ENCODE data around the gene KARS1.
"Not testable (repeated sequence)": the region's sequence is repeated elsewhere in the genome, so short reads cannot be mapped to it uniquely, and the experiment has no call there.

Gene KARS1

GRCh38 chr16:75622761-75623605 lies 24.5 kb downstream of the KARS1 start, which contains the start of gene ADAT1:
ADAT1 (minus strand) TSS chr16:75623281; CDS start chr16:75620799, 2,482 bp downstream.
- peak; percentile 99 for DNase-seq

- DNase-seq = peak; percentile 91
Measured at GRCh38 chr16:75621170-75621477, 26.3 kb downstream of the KARS1 start.

DNA sequence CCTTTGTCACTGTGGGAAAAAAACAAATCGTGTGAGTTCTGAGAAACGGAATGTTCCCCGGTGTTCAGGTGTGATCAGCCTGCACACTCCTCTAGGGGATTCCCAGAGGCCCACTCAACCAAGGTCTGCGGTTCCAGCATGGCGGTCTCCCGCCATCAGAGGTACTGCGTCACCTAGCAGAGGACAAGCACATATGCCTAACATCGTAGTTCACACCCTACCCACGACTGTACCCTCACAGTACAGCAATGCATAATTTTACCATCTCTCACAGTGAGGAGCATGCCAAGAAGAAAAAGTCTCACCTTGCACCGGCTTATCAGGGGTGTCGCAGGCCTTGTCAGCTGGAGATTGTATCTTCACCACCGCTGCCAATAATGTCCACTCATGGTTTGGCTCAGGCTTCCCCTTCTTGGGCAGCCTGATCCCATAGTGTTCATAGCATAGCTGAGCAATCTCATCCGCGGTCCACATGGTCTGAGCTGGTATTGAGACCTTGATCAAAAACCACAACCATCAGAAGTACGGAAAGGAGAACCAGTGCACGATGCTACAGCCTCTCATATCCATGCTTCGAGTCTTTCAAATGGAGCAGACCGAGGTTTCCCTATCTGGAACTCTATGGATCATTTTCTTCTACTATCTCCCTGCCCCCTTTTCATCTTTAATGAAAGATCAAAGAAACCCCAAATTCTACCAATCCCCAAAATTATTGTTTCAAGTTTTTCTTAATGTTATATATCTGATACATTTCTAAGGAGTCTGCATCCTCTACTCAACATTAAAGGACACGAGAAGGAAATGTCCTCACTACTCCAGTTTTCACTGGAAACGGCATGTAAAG lies 26.9 kb downstream of the KARS1 start:
- peak; percentile 72 for DNase-seq

DNA sequence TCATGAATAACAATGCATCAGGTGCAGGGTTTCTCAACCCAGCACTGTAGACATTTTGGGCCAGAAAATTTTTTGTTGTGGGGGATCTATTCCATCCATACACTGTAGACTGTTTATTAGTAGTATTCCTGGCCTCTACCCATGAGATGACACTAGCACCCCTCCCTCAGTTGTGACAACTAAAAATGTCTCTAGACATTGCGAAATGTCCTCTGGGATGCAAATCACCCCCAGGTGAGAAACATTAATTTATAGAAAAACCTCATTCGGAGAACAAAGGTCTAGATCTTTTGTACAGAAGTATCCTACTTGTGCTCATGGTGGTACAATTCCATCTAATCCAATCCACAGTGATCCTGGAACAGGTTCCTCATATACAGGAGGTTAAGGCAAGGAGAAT lies 28.7 kb downstream of the KARS1 start:
- no peak for DNase-seq

DNA sequence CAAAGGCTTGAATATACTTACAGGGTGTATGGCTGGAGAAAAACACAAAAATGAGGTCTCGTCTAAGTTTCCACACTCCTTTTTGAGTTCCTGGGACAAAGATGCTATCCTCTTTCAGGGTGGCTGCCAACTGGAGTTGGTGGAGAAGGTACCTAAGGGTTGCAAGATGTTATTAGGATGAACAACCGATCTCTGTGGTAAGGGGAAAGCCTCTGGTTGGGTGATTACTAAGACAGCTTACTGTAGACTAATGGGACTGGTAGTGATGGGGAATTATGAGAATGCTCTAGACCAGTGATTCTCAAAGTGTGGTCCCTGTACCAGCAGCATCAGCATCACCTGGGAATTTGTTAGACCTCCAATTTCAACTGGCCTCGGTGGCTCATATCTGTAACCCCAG lies 30.3 kb downstream of the KARS1 start:
- DNase-seq = no peak

GRCh38 chr16:75616521-75617010 lies 30.9 kb downstream of the KARS1 start:
- DNase-seq = no peak

DNA sequence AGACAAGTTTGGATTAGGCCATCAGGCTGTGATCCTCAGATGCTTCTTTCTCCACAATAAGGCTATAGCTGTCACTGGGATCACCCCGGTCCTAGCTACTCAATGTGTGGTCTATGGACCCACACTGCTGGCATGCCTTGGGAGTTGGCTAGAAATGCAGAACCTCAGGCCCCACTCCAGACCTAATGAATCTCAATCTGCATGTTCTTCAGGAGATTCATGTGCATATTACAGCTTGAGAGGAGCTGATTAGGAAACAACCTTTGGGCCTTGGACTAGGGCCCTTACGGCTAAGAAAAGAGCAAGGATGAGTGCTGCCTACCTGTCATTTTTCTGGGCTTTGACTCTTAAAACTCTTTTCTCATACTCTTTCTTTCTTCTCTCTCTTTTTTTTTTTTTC lies 31.8 kb downstream of the KARS1 start:
- DNase-seq = no peak

DNA sequence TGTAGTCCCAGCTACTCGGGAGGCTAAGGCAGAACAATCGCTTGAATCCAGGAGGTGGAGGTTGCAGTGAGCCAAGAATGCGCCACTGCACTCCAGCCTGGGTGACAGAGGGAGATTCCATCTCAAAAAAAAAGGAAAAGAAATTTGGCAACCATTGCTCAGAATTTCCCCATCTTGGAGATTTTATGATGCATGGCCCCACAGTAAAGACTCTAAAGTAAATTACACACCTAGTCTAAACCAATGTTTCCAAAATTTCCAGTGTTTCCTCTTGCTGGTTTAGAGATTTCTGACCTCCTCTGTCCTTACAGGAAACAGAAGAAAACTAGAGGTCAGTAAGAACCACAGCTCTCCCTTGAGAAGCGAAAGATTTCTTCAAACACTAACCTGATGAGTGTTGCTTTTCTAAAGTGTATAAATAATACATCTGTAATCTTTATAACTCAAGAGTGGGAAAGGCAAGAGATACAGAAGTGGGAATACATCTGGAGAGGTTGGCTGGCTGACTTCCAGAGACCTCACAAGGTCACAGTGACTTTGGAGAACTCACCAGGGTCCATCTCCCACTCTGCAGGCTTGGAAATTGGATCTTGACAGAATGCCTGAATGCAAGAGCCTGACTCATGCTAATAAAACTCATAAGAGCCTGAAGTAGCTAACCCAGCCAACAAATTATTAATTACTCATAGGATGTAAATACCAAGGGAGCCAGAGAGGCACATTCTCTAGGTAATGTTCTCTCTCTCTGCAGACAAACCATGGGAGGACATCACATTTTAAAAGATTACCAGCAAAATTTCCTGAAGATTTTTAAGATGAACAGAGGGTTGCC lies 33.2 kb downstream of the KARS1 start:
- no peak for DNase-seq

DNA sequence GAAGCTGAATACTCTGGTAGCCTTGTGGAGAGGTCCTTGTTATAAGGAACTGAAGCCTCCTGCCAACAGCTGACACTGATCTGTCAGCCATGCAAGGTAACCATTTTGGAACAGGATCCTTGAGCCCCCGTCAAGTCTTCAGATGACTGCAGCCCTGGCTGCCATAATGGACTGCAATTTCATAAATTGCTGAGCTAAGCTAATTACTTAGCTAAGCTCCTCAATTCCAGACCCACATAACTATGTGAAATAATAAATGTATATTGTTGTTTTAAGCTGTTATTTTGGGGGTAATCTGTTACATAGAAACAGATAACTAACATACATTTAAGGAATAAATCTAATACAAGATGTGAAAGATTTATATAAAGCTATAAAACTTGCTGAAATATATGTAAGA lies 41.0 kb downstream of the KARS1 start:
- DNase-seq = no peak

DNA sequence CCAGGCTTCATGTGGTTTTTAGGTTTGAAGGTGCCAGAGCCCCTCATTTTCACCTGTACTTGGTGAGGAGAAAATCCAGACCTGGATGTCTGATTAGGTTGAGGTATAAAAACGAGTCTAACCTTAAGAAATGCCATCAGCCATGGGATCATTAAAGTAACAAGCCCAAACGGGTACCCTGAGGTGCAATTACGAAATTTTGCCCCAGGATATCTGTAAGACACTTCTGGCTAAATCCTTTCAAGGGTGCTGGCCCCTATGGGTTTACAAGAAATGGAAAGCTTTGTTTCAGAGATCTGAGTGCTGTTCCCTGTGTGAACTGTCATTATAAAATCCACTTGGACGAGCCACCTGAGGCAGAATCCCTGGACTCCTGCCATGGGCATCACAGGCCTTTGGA lies 44.2 kb downstream of the KARS1 start:
- DNase-seq = no peak

DNA sequence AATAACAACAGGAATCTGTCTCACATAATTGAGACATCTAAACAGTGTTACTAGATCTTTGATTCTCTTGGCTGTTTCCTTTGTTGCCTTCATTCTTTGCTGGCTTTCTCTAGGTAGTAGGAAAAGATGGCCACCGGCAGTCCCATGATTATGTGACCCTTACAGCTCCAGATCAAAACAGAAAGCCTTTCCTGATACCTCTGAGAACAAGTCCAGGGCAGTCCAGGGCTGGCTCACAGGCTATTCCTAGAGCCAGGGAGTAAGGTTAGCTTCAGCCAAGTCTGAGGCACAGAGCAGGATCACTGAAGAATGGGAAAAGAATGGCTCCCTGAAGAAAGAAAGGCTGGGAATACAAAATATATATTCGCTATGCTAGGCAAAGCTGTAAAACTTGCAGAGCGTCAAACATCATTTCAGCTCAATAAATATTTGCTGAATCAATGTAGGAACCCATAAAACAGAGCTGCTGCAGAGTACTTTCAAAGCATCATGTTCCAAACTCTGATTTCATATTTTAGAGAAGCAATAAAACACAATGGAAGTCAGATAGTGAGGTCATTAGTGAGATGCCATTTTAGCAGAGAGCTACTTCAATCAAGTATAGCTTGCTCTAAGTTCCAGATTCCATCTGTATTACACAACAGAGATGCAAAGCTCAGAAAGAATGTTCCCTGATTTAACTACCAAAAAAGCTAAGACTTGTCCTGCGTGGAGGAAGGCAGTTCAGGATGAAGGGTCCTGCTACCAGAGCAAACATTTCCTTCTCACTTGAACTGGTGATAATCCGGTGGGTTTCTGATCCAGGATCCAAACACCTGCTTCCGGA lies 47.8 kb downstream of the KARS1 start:
- DNase-seq = no peak

DNA sequence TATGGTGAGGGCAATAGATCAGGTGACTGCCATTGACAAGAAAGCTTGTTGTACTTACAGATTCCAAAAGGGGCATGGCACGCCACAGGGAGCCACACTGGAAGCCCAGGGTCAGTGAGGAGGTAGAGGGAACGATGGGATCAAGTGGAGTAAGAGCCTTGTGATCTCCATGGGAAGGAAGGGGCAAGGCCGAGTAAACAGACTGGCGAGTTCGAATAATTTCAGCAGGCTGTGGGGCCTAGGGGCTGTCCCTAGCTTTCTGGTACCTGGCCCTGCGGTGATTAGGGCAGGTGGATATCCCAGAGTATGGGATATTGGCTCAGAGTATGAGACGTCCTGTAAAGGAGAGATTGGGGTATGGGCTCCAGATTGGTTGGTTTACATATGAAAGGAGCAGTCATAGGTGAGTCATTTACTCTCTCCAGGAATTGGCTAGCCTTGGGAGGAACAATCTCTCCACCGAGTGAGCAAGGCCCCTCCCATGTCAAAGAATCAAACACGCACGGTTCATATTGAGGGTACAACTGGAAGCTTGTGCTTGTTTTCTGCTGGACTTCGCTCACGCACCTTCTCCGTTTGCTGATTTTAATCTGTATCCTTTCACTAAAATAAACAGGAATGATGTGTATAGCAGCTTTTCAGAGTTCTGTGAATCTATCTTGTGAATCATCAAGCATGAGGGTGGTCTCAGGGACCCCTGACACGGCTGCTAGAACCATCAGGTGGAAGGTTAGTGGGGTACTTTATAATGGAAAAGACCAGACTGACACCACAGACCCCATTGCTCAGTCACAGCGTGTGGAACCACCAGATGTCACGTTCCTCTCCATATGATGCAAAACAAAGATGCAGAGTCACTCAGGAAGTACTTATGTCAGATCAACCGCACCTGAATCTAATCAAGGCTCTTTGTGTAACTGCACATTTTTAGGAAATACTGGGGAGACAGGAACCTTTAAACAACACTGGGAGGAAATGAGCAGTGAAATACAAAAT lies 53.3 kb downstream of the KARS1 start:
- DNase-seq = peak; percentile 79

- DNase-seq = no peak
Measured at GRCh38 chr16:75593308-75593707, 54.2 kb downstream of the KARS1 start.

DNA sequence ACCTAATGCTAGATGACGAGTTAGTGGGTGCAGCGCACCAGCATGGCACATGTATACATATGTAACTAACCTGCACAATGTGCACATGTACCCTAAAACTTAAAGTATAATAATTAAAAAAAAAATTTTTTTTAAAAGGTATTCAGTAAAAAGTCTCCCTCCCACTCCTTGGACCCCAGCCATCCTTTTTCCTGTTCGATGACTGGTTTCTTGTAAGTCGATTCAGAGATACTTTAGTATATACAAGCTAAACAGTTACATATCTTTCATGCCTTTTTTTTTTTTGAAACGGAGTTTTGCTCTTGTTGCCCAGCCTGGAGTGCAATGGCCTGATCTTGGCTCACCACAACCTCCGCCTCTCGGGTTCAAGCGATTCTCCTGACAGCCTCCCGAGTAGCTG lies 55.5 kb downstream of the KARS1 start:
- DNase-seq = not testable (repeated sequence)

DNA sequence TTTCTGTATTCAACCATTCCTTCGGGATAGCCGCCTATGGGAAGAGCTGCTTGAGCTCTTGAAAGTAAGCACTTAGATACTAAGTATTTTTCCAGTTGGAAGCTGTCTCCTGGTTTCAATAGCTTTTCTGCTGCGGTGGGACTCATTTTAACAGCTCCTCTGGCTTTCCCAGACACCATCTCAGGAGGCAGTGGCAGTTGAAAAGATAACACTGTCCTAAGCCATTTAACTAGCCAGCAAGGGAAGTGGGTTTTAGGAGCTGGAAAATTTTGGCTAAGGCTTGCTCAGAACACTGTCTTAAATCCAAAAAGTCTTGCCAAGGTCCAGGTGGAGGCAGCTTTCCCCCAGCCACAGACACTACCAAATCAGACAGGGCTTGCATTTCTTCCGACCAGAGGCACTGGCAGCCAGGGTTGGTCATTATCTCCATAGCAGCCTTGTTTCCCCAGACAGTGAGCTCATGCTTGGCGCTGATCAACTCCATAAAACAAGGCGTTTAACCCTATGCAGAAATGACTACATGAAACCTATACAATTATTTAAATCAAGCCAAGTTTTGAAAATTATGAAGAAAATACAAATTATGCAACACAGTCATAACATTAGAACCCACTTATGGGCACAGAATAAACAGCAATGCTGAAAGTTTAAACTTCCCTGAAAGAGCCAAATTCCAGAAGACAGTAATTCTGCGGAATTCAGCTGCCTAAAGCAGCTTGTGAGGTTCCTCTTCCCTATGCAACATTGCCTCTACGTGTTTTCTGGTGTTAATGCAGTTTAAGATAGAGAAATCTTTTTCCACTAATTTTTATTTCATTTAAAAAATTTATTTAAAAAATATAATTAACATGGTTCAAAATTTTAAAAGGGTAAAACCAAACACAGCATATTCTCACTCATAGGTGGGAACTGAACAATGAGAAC lies 56.3 kb downstream of the KARS1 start:
- peak; percentile 51 for DNase-seq

- no peak for DNase-seq
Measured at GRCh38 chr16:75589306-75589705, 58.2 kb downstream of the KARS1 start.

- DNase-seq = no peak
Measured at GRCh38 chr16:75588716-75589115, 58.7 kb downstream of the KARS1 start.

DNA sequence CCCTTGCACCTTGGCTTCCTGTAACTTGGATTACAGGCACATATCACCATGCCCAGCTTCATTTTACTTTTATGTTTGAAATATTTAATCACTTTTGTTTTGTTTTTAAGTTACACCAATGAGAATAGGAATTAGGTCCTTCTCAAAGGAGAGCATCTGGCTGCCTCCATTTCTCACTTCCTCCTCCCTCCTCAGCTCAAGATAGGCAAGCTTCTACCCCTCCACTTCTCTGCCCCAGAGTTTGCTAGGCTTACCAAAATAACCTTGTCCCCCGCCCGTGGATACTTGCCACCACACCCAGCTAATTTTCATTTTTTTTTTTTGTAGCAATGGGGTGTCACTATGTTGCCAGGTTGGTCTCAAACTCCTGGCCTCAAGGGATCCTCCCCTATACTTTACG lies 63.4 kb downstream of the KARS1 start:
- DNase-seq = no peak

GRCh38 chr16:75579281-75579834 lies 68.1 kb downstream of the KARS1 start:
- DNase-seq = peak; percentile 37

Data from hematopoietic multipotent progenitor cell treated with erythropoietin and hydrocortisone succinate and interleukin-3 and kit ligand, for 4 days (in vitro differentiated cells).